Naive thymus-derived CD4-positive, alpha-beta T cell (primary cell): ENCODE measurements around the gene RNGTT. TPM values are rescaled to one million over a fixed set of nuclear protein-coding genes. Genes with fewer than 3 reads are reported as not detected.
"Not testable (repeated sequence)": the region's sequence is repeated elsewhere in the genome, so short reads cannot be mapped to it uniquely, and the experiment has no call there.

Experiments used
- ATAC-seq: fragments of 150-1000 bp; cut with Tn5 transposase; 2 replicates; pipeline ENCODE4 v1.10.0; 2021; ENCODE audit warnings: mild to moderate bottlenecking, moderate library complexity
- CTCF ChIA-PET: fragments of 350-600 bp; sonication (Branson Sonifier 250); formaldehyde crosslinking; loops from one replicate; lab custom pipeline; 2021; ENCODE audit warnings: antibody characterized with exemption; lab: Charles Lee
- POLR2A ChIA-PET: fragments of 350-600 bp; sonication (Branson Sonifier 250); formaldehyde crosslinking; loops from one replicate; lab custom pipeline; 2021; ENCODE audit warnings: antibody characterized with exemption, inconsistent platforms; lab: Charles Lee
- DNase-seq, 9 donors: peaks; one replicate each; pipeline versions ENCODE4 v3.0.0 to v3.0.0-alpha.2; 2020 to 2022; ENCODE audit warnings: mixed read lengths in 1 of 9
- H3K27ac ChIP-seq: one replicate; pipeline ENCODE4 v1.7.0; 2013; ENCODE audit warnings: mild to moderate bottlenecking, low read depth, low read length, moderate library complexity
- H3K27me3 ChIP-seq, 2 donors: one replicate each; pipeline ENCODE4 v1.7.0; 2013; ENCODE audit warnings: low read length in 2 of 2, mild to moderate bottlenecking in 2 of 2, moderate library complexity in 2 of 2; ENCODE audit not compliant: control insufficient read depth in 2 of 2, insufficient read depth in 2 of 2
- H3K36me3 ChIP-seq, 3 experiments: 1 replicate in 2 of 3; 2 replicates in 1 of 3; pipeline ENCODE4 v1.7.0; 2013; ENCODE audit warnings: low read length in 3 of 3, mild to moderate bottlenecking in 3 of 3, moderate library complexity in 1 of 3; ENCODE audit not compliant: insufficient read depth in 3 of 3, control insufficient read depth in 2 of 3
- H3K4me1 ChIP-seq, 2 donors: one replicate each; pipeline ENCODE4 v1.7.0; 2013; ENCODE audit warnings: low read length in 2 of 2, mild to moderate bottlenecking in 2 of 2, moderate library complexity in 1 of 2; ENCODE audit not compliant: control insufficient read depth in 2 of 2, insufficient read depth in 2 of 2
- H3K4me3 ChIP-seq: 2 replicates; pipeline ENCODE4 v1.7.0; 2013; ENCODE audit warnings: mild to moderate bottlenecking, low read length
- H3K9me3 ChIP-seq, 3 experiments: 1 replicate in 2 of 3; 2 replicates in 1 of 3; pipeline ENCODE4 v1.7.0; 2013; ENCODE audit warnings: low read length in 3 of 3; ENCODE audit not compliant: control insufficient read depth in 2 of 3
- H3K27ac Mint-ChIP-seq, 9 donors: one replicate each; pipeline ENCODE4 v1.8.0; 2020 to 2022; ENCODE audit warnings: mixed read lengths in 9 of 9, mild to moderate bottlenecking in 8 of 9, moderate library complexity in 5 of 9, inconsistent platforms in 2 of 9
- H3K27me3 Mint-ChIP-seq, 5 donors: one replicate each; pipeline ENCODE4 v1.8.0; 2021 to 2022; ENCODE audit warnings: mixed read lengths in 5 of 5, mild to moderate bottlenecking in 1 of 5
- H3K36me3 Mint-ChIP-seq, 5 donors: one replicate each; pipeline ENCODE4 v1.8.0; 2020 to 2022; ENCODE audit warnings: mixed read lengths in 5 of 5, mild to moderate bottlenecking in 3 of 5, inconsistent platforms in 1 of 5
- H3K4me1 Mint-ChIP-seq, 7 donors: one replicate each; pipeline ENCODE4 v1.8.0; 2020 to 2022; ENCODE audit warnings: mixed read lengths in 7 of 7, mild to moderate bottlenecking in 3 of 7, inconsistent platforms in 1 of 7
- H3K4me3 Mint-ChIP-seq, 10 donors: one replicate each; pipeline ENCODE4 v1.8.0; 2020 to 2022; ENCODE audit warnings: mild to moderate bottlenecking in 10 of 10, mixed read lengths in 10 of 10, moderate library complexity in 6 of 10, inconsistent platforms in 2 of 10
- H3K9me3 Mint-ChIP-seq, 11 donors: one replicate each; pipeline ENCODE4 v1.8.0; 2020 to 2022; ENCODE audit warnings: mixed read lengths in 11 of 11, mild to moderate bottlenecking in 4 of 11, inconsistent platforms in 1 of 11, moderate library complexity in 1 of 11
- intact Hi-C, 2 donors: fragments of 100-400 bp; cut with micrococcal nuclease; formaldehyde crosslinking; loops; one replicate each; pipeline ENCODE4 v1.15.1; 2023
- polyA plus RNA-seq, 2 donors: library from polyadenylated mRNA; unstranded; fragments of 300-500 nt; fragmentation: Illumina TruSeq; gene quantifications; one replicate each; pipeline ENCODE4 v1.2.3, GENCODE V29; 2021
- total RNA-seq, 6 experiments: library from RNA in 5 of 6; stranded (reverse) in 5 of 6; gene quantifications; 1 replicate in 5 of 6; 2 replicates in 1 of 6; pipeline ENCODE4 v1.2.3 and lab custom pipeline; 2021 to 2026

Gene RNGTT
- total and polyA plus RNA-seq, 7 experiments from 2014 or later = 15.4 to 26.5 (median 19.3) TPM

- POLR2A ChIA-PET = no interaction called here
Observed at GRCh38 chr6:88748141-88748540, 215.3 kb downstream of the RNGTT start.

DNA sequence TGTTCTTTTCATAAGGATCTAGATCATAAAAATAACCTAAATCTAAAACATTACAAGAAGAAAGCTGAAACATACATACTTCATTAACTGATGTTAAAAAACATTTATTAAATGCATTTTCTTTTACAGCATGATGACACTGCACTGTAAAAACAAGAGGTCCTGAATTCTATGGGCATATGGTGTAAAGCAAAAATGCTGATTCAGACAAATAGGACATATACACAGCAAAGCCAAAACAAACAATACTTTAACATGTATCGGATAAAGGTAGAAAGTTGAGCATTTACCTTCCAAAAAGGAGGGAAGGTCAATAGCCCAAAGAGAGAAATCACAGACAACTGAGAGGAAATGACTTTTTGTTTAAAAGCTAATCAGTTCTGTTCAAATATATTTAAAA lies 221.5 kb downstream of the RNGTT start:
- Histone ChIP-seq H3K27me3 (no peaks in the 10 kb centered on the region), H3K36me3 (peaks cover 0 to 4% (median 0%) of the 10 kb centered on the region in 3 experiments), H3K4me1 (no peaks in the 10 kb centered on the region), H3K4me3 (no peak overlapping the region), H3K27ac (no peak overlapping the region), H3K9me3 (no peaks in the 10 kb centered on the region)
- H3K4me1 Mint-ChIP-seq = peaks cover 0 to 11% (median 0%) of the 10 kb centered on the region in 7 donors
- ChIA-PET CTCF (interaction anchor here (0.6 kb wide), 1 partner anchor 116 kb away, joined by 4 read pairs; no protein-coding TSS in a partner anchor), POLR2A (no interaction called here)
- peaks cover 0 to 8% (median 0%) of the 10 kb centered on the region in 11 donors for H3K9me3 Mint-ChIP-seq
- H3K27me3 Mint-ChIP-seq = no peaks in the 10 kb centered on the region
- intact Hi-C loops = no loop called here
- H3K27ac Mint-ChIP-seq = no peak overlapping the region
- no peak overlapping the region for H3K4me3 Mint-ChIP-seq
- no peak for ATAC-seq
- H3K36me3 Mint-ChIP-seq = peaks cover 13 to 60% (median 49%) of the 10 kb centered on the region in 5 donors
- no peak for DNase-seq

More at GRCh38 chr6:88748141-88748540, 215.3 kb downstream of the RNGTT start:
- Histone ChIP-seq H3K9me3 (no peaks in the 10 kb centered on the region), H3K4me3 (no peak overlapping the region), H3K27ac (no peak overlapping the region), H3K36me3 (peaks cover 0 to 4% (median 0%) of the 10 kb centered on the region in 3 experiments), H3K27me3 (no peaks in the 10 kb centered on the region), H3K4me1 (no peaks in the 10 kb centered on the region)
- Mint-ChIP-seq H3K9me3 (no peaks in the 10 kb centered on the region), H3K27me3 (no peaks in the 10 kb centered on the region), H3K4me1 (peaks cover 0 to 7% (median 4%) of the 10 kb centered on the region in 7 donors), H3K36me3 (peaks cover 0 to 52% (median 37%) of the 10 kb centered on the region in 5 donors), H3K4me3 (no peak overlapping the region), H3K27ac (no peak overlapping the region)
- ATAC-seq (no peak), DNase-seq (no peak)
- intact Hi-C loops = no loop called here
- CTCF ChIA-PET = interaction anchor here (1.8 kb wide), 1 partner anchor 12 kb away, joined by 4 read pairs; no protein-coding TSS in a partner anchor

GRCh38 chr6:88741071-88741470 lies 222.3 kb downstream of the RNGTT start:
- no peaks in the 10 kb centered on the region for H3K27me3 ChIP-seq

DNA sequence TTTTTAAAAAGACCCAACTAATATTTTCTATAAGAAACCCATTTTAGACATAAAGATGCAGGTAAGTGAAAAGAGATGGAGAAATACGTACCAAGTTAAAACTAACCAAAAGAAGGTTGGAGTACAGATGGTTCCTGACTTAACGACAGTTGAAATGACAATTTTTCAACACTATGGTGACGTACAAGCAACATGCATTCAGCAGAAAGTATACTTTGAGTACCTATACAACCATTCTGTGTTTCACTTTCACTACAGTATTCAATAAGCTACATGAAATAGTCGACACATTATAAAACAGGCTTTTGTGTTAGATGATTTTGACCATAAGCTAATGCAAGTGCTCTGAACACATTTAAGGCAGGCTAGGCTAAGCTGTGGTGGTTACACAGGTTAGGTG lies 228.9 kb downstream of the RNGTT start:
- Mint-ChIP-seq H3K9me3 (peaks cover 0 to 12% (median 0%) of the 10 kb centered on the region in 11 donors), H3K27ac (no peak overlapping the region), H3K4me1 (peaks cover 4 to 24% (median 18%) of the 10 kb centered on the region in 7 donors), H3K27me3 (no peaks in the 10 kb centered on the region), H3K36me3 (peaks cover 16 to 83% (median 75%) of the 10 kb centered on the region in 5 donors), H3K4me3 (no peak overlapping the region)
- Histone ChIP-seq H3K4me1 (no peaks in the 10 kb centered on the region), H3K9me3 (no peaks in the 10 kb centered on the region), H3K36me3 (no peaks in the 10 kb centered on the region), H3K27me3 (no peaks in the 10 kb centered on the region), H3K27ac (no peak overlapping the region), H3K4me3 (no peak overlapping the region)
- ChIA-PET POLR2A (no interaction called here), CTCF (no interaction called here)
- ATAC-seq (no peak), DNase-seq (no peak)
- intact Hi-C loops = no loop called here

More at GRCh38 chr6:88741071-88741470, 222.3 kb downstream of the RNGTT start:
- no peaks in the 10 kb centered on the region for H3K9me3 ChIP-seq
- Mint-ChIP-seq H3K36me3 (peaks cover 16 to 60% (median 54%) of the 10 kb centered on the region in 5 donors), H3K27me3 (no peaks in the 10 kb centered on the region), H3K9me3 (peaks cover 0 to 8% (median 0%) of the 10 kb centered on the region in 11 donors), H3K4me1 (peaks cover 0 to 9% (median 2%) of the 10 kb centered on the region in 7 donors), H3K27ac (no peak overlapping the region), H3K4me3 (no peak overlapping the region)
- no peak for DNase-seq
- ChIA-PET POLR2A (no interaction called here), CTCF (interaction anchor here (0.6 kb wide), 1 partner anchor 103 kb away, joined by 3 read pairs; no protein-coding TSS in a partner anchor)
- H3K4me1 ChIP-seq = no peaks in the 10 kb centered on the region
- intact Hi-C loops = no loop called here
- no peak overlapping the region for H3K4me3 ChIP-seq
- H3K27ac ChIP-seq = no peak overlapping the region
- no peaks in the 10 kb centered on the region for H3K36me3 ChIP-seq
- no peak for ATAC-seq

GRCh38 chr6:88730611-88731011 lies 232.8 kb downstream of the RNGTT start:
- Histone ChIP-seq H3K9me3 (no peaks in the 10 kb centered on the region), H3K4me1 (no peaks in the 10 kb centered on the region), H3K4me3 (no peak overlapping the region), H3K27me3 (no peaks in the 10 kb centered on the region), H3K27ac (no peak overlapping the region), H3K36me3 (no peaks in the 10 kb centered on the region)
- H3K4me3 Mint-ChIP-seq = no peak overlapping the region
- H3K36me3 Mint-ChIP-seq = peaks cover 4 to 66% (median 55%) of the 10 kb centered on the region in 5 donors
- ChIA-PET CTCF (no interaction called here), POLR2A (no interaction called here)
- H3K27me3 Mint-ChIP-seq = no peaks in the 10 kb centered on the region
- intact Hi-C loops = no loop called here
- peaks cover 5 to 25% (median 22%) of the 10 kb centered on the region in 7 donors for H3K4me1 Mint-ChIP-seq
- no peak for DNase-seq
- H3K27ac Mint-ChIP-seq = no peak overlapping the region
- ATAC-seq = no peak
- peaks cover 0 to 12% (median 0%) of the 10 kb centered on the region in 11 donors for H3K9me3 Mint-ChIP-seq

DNA sequence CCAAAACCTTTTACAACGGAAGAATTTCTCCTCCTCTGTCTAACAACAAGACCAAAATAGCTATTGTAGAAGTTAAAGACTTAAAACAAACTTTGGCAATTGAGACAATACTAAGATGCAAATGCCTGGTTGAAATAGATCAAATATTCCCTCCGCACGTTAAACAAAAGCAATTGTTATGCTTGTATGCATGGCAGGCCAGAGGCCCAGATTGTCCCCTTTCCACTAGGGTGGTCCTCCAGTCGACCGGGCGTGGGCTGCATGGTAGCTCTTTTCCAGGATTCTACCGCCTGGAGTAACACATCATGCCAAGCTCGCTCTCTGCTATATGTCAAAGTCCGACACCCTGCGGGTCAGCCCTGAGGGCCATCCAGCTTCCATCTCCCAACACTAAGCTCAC lies 234.7 kb downstream of the RNGTT start:
- intact Hi-C loops = no loop called here
- Mint-ChIP-seq H3K9me3 (peaks cover 0 to 3% (median 0%) of the 10 kb centered on the region in 11 donors), H3K4me3 (no peak overlapping the region), H3K36me3 (peaks cover 0 to 58% (median 40%) of the 10 kb centered on the region in 5 donors), H3K4me1 (peaks cover 5 to 28% (median 10%) of the 10 kb centered on the region in 7 donors), H3K27me3 (no peaks in the 10 kb centered on the region), H3K27ac (no peak overlapping the region)
- Histone ChIP-seq H3K9me3 (no peaks in the 10 kb centered on the region), H3K27ac (no peak overlapping the region), H3K4me3 (no peak overlapping the region), H3K27me3 (no peaks in the 10 kb centered on the region), H3K4me1 (no peaks in the 10 kb centered on the region), H3K36me3 (no peaks in the 10 kb centered on the region)
- ChIA-PET CTCF (no interaction called here), POLR2A (no interaction called here)
- no peak for DNase-seq
- ATAC-seq = no peak

DNA sequence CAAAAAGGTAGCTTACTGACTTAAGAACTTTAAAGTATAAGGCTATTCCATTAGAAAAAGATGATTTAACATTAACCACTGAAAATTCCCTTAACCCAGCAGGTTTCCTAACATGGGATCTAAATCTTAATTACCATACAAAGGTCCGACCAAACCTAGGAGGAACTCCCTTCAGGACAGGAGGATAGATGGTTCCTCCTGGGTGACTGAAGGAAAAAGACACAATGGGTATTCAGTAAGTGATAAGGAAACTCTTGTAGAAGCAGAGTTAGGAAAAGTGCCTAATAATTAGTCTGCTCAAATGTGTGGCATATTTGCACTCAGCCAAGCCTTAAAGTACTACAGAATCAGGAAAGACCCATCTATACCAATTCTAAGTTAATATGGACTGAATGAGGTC lies 237.0 kb downstream of the RNGTT start:
- ATAC-seq, H3K4me3 Mint-ChIP-seq, intact Hi-C loops, H3K27me3 ChIP-seq, H3K27me3 Mint-ChIP-seq, DNase-seq, POLR2A ChIA-PET, H3K9me3 Mint-ChIP-seq, H3K4me3 ChIP-seq, H3K4me1 ChIP-seq, H3K27ac ChIP-seq, H3K27ac Mint-ChIP-seq, H3K9me3 ChIP-seq, H3K36me3 ChIP-seq: not testable (repeated sequence)
- CTCF ChIA-PET = interaction anchor here (0.7 kb wide), 1 partner anchor 23 kb away, joined by 3 read pairs; no protein-coding TSS in a partner anchor
- Mint-ChIP-seq H3K36me3 (peaks cover 0 to 49% (median 25%) of the 10 kb centered on the region in 5 donors), H3K4me1 (peaks cover 0 to 20% (median 5%) of the 10 kb centered on the region in 7 donors)
